ENCODE data around the gene CCT6A.
"Not testable (repeated sequence)": the region's sequence is repeated elsewhere in the genome, so short reads cannot be mapped to it uniquely, and the experiment has no call there.

The CCT6A gene

DNA sequence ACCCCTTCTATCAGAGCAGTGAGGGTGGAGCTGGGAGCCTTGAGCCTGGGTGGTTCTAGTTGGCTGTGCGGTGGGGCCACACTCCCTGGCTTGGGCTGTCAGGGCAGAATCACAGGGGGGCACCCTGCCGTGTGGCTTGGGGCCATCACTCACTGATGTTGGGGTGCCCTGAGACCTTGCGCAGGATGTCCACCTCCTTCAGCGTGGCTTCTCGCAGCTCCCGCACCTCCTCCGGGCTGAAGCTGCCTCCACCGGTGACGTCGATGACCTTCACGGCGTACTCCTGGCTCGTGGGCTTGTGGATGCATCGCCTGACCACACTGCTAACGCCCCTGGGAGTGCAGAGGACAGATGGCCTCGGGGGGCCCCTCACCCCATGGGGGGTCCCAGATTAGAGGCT lies 35.9 kb downstream of the CCT6A start:
- Histone ChIP-seq H3K36me3 (peaks cover 18 to 47% (median 22%) of the 10 kb centered on the region in 3 donors), H3K4me1 (peaks cover 0 to 38% (median 25%) of the 10 kb centered on the region in 4 donors), H3K9me3 (no peaks in the 10 kb centered on the region), H3K4me3 (no peak overlapping the region), H3K27me3 (no peaks in the 10 kb centered on the region), H3K27ac (no peak overlapping the region)
- TF ChIP-seq, protein P1, sequence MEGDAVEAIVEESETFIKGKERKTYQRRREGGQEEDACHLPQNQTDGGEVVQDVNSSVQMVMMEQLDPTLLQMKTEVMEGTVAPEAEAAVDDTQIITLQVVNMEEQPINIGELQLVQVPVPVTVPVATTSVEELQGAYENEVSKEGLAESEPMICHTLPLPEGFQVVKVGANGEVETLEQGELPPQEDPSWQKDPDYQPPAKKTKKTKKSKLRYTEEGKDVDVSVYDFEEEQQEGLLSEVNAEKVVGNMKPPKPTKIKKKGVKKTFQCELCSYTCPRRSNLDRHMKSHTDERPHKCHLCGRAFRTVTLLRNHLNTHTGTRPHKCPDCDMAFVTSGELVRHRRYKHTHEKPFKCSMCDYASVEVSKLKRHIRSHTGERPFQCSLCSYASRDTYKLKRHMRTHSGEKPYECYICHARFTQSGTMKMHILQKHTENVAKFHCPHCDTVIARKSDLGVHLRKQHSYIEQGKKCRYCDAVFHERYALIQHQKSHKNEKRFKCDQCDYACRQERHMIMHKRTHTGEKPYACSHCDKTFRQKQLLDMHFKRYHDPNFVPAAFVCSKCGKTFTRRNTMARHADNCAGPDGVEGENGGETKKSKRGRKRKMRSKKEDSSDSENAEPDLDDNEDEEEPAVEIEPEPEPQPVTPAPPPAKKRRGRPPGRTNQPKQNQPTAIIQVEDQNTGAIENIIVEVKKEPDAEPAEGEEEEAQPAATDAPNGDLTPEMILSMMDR (IDR thresholded peaks at IDR 0.05) = no peak
- intact Hi-C loops (cut with DNase I; ENCODE audit: low total_unique reads) = no loop called here
- DNase-seq = no peak

DNA sequence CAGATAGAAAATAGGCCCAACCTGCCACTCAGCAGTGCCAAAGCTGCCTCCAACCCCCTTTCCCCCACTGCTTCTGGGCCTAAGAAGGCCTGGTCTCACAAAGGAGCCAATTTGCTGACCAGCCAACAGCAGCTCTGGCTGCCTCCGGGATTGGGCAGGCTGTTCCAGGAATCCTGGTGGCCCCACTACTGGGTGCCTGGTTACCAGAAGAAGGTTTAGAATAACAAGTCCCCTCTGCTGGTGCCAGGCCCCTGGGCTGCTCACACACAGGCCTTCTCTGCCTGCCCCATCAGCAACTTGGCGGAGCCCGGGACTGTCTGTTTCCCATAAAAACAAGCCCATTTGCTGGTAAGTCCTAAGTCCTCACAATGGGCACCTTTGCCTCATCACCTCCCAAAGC lies 40.0 kb downstream of the CCT6A start:
- intact Hi-C loops (cut with DNase I; ENCODE audit: low total_unique reads) = no loop called here
- no peaks in the 10 kb centered on the region for H3K27me3 ChIP-seq
- H3K4me3 ChIP-seq = peak overlapping the region in 1 of 2 donors; percentile 38
- H3K9me3 ChIP-seq = no peaks in the 10 kb centered on the region
- peak; percentile 66 to 91 for DNase-seq
- H3K4me1 ChIP-seq = peaks cover 0 to 31% (median 25%) of the 10 kb centered on the region in 4 donors
- H3K36me3 ChIP-seq = peaks cover 9 to 31% (median 16%) of the 10 kb centered on the region in 3 donors
- H3K27ac ChIP-seq = peak overlapping the region; percentile 82
- TF ChIP-seq, protein P1 (IDR thresholded peaks at IDR 0.05) = no peak

DNA sequence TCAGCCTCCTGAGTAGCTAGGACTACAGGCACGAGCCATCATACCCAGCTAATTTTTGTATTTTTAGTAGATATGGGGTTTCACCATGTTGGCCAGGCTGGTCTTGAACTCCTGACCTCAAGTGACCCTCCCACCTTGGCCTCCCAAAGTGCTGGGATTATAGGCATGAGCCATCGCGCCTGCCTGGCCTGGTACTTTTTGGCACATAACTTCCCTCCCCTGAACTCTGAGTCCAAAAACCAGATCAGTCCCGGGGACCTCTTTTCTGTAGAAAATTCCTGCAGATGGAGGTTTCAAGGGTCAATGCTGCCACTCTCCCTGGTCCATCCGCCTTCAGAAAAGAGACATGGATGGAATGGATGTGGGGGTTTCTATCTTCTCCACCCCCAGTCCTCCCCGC lies 40.8 kb downstream of the CCT6A start:
- H3K27me3 ChIP-seq; intact Hi-C loops (cut with DNase I; ENCODE audit: low total_unique reads): not testable (repeated sequence)
- peak overlapping the region; percentile 82 for H3K27ac ChIP-seq

DNA sequence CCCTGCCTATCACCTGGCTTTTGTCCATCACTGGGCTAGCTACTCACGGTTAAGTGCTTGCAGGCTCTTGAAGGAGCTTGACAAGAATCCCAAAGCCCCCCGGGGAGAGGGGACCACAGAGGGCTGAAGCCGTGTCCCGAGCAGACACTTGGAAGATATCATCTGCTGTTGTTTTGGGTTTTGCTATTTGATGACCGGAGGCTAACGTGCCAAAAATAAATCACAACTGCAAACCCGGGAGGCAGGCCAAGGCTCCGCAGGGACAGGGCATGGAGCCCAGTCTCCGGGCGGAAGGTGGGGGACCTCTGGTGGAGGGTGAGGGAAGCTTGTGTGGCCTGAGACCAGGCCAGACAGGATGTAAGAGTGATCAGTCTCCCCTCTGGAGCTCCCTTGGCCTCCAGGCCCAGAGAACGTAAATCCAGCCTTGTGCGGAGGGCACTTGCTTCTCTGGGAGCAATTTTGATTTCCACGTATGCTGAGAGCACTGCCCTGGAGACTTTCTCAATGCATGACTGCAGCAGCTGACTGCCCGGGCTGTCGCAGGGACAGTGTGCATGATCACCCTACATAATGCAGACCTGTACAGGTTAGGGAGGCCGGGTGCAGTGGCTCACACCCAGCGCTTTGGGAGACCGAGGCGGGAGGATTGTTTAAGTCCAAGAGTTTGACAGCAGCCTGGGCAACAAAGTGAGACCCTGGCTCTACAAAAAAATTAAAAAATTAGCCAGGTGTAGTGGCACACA lies 41.4 kb downstream of the CCT6A start, which contains the start of gene PHKG1:
Gene PHKG1, minus strand, starts transcription at position 164 of the 743 bp plus-strand sequence. CDS start 4,011 bp downstream, outside the sequence.
- Histone ChIP-seq H3K36me3 (peaks cover 0 to 28% (median 7%) of the 10 kb centered on the region in 3 donors), H3K4me1 (peaks cover 0 to 39% (median 31%) of the 10 kb centered on the region in 4 donors), H3K27ac (peak within 1 kb of the TSS; percentile 82), H3K27me3 (no peaks in the 10 kb centered on the region), H3K9me3 (no peaks in the 10 kb centered on the region), H3K4me3 (peak within 1 kb of the TSS; percentile 38)
- intact Hi-C loops (cut with DNase I; ENCODE audit: low total_unique reads) = no loop called here
- TF ChIP-seq, protein P1 (IDR thresholded peaks at IDR 0.05) = peak; percentile 22 to 70
- DNase-seq = peak; percentile 71 to 93

More for the DNA sequence above, 40.8 kb downstream of the CCT6A start:
- peak overlapping the region; percentile 38 for H3K4me3 ChIP-seq
- not testable (repeated sequence) for H3K9me3 ChIP-seq, DNase-seq
- H3K4me1 ChIP-seq = peaks cover 0 to 33% (median 25%) of the 10 kb centered on the region in 4 donors
- peaks cover 4 to 31% (median 11%) of the 10 kb centered on the region in 3 donors for H3K36me3 ChIP-seq

DNA sequence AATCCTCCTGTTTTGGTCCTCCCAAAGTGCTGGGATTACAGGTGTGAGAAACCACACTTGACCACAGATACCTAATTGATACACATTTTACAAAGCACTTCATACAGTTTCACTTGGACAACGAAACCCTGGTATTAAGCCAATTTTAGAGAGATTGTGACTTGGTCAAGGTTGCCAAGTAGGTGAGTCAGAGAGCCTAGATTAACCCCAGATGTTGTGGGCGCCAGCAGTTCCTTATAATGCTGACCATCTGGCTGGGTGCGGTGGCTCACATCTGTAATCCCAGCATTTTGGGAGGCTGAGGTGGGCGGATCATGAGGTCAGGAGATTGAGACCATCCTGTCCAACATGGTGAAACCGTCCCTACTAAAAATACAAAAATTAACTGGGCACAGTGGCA lies 46.1 kb downstream of the CCT6A start:
- peaks cover 0 to 17% (median 14%) of the 10 kb centered on the region in 4 donors for H3K4me1 ChIP-seq
- peaks cover 33 to 59% (median 37%) of the 10 kb centered on the region in 3 donors for H3K36me3 ChIP-seq
- no peaks in the 10 kb centered on the region for H3K9me3 ChIP-seq
- TF ChIP-seq, protein P1 (IDR thresholded peaks at IDR 0.05) = no peak
- H3K27me3 ChIP-seq = no peaks in the 10 kb centered on the region
- intact Hi-C loops (cut with DNase I; ENCODE audit: low total_unique reads) = no loop called here
- DNase-seq = peak in 1 of 2 donors; percentile 57
- H3K27ac ChIP-seq = no peak overlapping the region
- H3K4me3 ChIP-seq = no peak overlapping the region

DNA sequence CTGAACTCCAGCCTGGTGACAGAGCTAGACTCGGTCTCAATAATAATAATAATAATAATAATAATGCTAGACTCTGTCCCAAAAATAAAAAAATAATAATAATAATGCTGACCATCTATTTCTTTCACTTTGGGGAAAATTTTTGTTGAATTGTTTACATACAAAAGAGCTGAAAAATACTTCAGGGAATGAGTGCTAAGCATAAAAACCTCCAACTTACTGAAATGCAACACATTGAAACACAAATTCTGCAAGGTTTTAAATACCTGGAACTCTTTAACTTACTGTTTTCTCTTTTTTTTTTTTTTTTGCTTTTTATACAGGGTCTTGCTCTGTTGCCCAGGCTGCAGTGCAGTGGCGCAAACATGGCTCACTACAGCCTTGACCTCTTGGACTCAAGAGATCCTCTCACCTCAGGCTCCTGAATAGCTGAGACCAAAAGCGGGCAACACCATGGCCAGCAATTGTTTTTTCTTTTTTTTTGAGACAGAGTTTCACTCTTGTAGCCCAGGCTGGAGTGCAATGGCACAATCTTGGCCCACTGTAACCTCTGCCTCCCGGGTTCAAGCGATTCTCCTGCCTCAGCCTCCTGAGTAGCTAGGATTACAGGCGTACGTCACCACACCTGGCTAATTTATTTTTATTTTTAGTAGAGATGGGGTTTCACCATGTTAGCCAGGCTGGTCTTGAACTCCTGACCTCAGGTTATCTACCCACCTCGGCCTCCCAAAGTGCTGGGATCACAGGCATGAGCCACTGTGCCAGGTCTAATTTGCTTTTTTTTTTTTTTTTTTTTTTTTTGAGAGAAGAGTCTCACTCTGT lies 46.8 kb downstream of the CCT6A start:
- H3K27ac ChIP-seq; H3K9me3 ChIP-seq; H3K27me3 ChIP-seq; intact Hi-C loops (cut with DNase I; ENCODE audit: low total_unique reads); H3K4me3 ChIP-seq; DNase-seq: not testable (repeated sequence)
- Histone ChIP-seq H3K36me3 (peaks cover 40 to 66% (median 44%) of the 10 kb centered on the region in 3 donors), H3K4me1 (peaks cover 0 to 11% (median 10%) of the 10 kb centered on the region in 4 donors)

Measured in tibial artery (tissue), 4 donors.